Esophagus squamous epithelium (tissue), 5 donors: Measurements from ENCODE around the gene AQP1. TPM values are rescaled to one million over a fixed set of nuclear protein-coding genes. Genes with fewer than 3 reads are reported as not detected.

Experiments
- DNase-seq: peaks from one replicate; lab custom pipeline; 2025; lab: John Stamatoyannopoulos, UW
- H3K27ac ChIP-seq, 4 donors: fragments of 200-600 bp; sonication (generic); one replicate each; pipeline ENCODE4 v1.5.1; 2016 to 2019; ENCODE audit warnings: mild to moderate bottlenecking in 1 of 4
- H3K27me3 ChIP-seq, 4 donors: fragments of 200-600 bp; sonication (generic); 1 replicate in 3 of 4; 2 replicates in 1 of 4; pipeline versions ENCODE4 v1.5.1 to v1.6.0; 2017 to 2021; ENCODE audit warnings: antibody characterized with exemption in 1 of 4
- H3K36me3 ChIP-seq, 3 donors: fragments of 200-600 bp; sonication (generic); one replicate each; pipeline ENCODE4 v1.5.1; 2016 to 2019
- H3K4me1 ChIP-seq, 3 donors: fragments of 200-600 bp; sonication (generic); one replicate each; pipeline ENCODE4 v1.5.1; 2017 to 2019
- H3K4me3 ChIP-seq, 4 donors: fragments of 200-600 bp; sonication (generic); 1 replicate in 3 of 4; 2 replicates in 1 of 4; pipeline ENCODE4 v1.5.1; 2016 to 2019; ENCODE audit warnings: mild to moderate bottlenecking in 2 of 4, moderate library complexity in 1 of 4
- H3K9me3 ChIP-seq, 3 donors: fragments of 200-600 bp; sonication (generic); one replicate each; pipeline ENCODE4 v1.5.1; 2016 to 2019
- POLR2A ChIP-seq, 4 donors: fragments of 450-650 bp; IDR thresholded peaks; one replicate each; pipeline ENCODE4 v1.6.1; 2017; ENCODE audit warnings: antibody characterized with exemption in 4 of 4, mild to moderate bottlenecking in 4 of 4, moderate library complexity in 3 of 4
- WGBS, 2 donors: methylation state at CpG; one replicate each; pipeline ENCODE4 v1.1.5; 2018; 5-methylcytosine and 5-hydroxymethylcytosine counted together
- intact Hi-C: fragments of 100-400 bp; cut with DNase I; formaldehyde crosslinking; loops from one replicate; pipeline ENCODE4 v1.15.0; 2022
- total RNA-seq, 4 donors: library from RNA; depleted of rRNA; stranded (reverse); fragments of >200 nt; gene quantifications; one replicate each; pipeline ENCODE4 v1.1.0, GENCODE V29; 2016
- TF ChIP-seq, protein P1 (sequence below), 6 experiments: fragments of 450-650 bp in 4 of 6; fragments of 200-600 bp in 2 of 6; sonication (generic) in 2 of 6; IDR thresholded peaks; one replicate each; pipeline ENCODE4 v1.5.1; 2016 to 2019; ENCODE audit warnings: antibody characterized with exemption in 6 of 6, mild to moderate bottlenecking in 4 of 6, moderate library complexity in 4 of 6
- donor health status: DM: yes; HTN: yes; CAD: no.

AQP1 gene
- total RNA-seq, 4 donors from 2014 or later: 14.9 to 159 (median 44.7) TPM

DNA sequence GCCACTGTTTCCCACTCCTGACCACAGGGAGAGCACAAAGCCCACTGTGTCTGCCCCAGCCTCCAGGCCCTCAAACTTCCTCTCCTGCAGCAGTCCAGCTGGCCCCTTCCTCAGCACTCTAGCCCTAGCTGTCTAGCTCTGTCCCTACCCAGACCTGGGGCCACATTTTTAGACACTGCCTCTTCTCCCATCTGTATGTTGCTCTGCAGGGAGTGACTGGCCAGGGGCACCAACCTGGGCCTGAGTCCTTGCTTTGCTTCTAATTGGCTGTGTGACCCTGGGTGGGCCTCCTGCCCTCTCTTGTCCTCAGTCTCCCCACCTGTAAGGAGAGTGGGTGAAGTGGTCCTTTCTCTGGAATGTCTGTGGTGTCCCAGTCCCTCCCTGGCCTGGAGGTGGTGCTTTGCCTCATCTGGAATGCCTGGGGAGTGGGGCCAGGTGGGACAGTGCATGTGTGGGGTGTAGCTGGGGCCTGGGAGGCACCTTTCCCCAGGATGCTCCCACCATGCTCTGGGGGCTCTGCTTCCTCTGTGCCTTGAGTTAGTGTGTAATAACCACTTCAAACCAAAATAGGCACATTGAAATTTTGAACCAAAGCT lies 25.1 kb downstream of the AQP1 start:
- H3K27me3 ChIP-seq: peaks cover 0 to 34% (median 0%) of the 10 kb centered on the region in 4 donors
- no peaks in the 10 kb centered on the region for H3K36me3 ChIP-seq
- no peak for TF ChIP-seq POLR2A (IDR thresholded peaks at IDR 0.05)
- TF ChIP-seq, protein P1, sequence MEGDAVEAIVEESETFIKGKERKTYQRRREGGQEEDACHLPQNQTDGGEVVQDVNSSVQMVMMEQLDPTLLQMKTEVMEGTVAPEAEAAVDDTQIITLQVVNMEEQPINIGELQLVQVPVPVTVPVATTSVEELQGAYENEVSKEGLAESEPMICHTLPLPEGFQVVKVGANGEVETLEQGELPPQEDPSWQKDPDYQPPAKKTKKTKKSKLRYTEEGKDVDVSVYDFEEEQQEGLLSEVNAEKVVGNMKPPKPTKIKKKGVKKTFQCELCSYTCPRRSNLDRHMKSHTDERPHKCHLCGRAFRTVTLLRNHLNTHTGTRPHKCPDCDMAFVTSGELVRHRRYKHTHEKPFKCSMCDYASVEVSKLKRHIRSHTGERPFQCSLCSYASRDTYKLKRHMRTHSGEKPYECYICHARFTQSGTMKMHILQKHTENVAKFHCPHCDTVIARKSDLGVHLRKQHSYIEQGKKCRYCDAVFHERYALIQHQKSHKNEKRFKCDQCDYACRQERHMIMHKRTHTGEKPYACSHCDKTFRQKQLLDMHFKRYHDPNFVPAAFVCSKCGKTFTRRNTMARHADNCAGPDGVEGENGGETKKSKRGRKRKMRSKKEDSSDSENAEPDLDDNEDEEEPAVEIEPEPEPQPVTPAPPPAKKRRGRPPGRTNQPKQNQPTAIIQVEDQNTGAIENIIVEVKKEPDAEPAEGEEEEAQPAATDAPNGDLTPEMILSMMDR (IDR thresholded peaks at IDR 0.05): no peak
- H3K4me3 ChIP-seq: no peak overlapping the region
- no peaks in the 10 kb centered on the region for H3K9me3 ChIP-seq
- intact Hi-C loops: no loop called here
- DNase-seq: no peak
- no peak overlapping the region for H3K27ac ChIP-seq
- peaks cover 0 to 17% (median 4%) of the 10 kb centered on the region in 3 donors for H3K4me1 ChIP-seq

DNA sequence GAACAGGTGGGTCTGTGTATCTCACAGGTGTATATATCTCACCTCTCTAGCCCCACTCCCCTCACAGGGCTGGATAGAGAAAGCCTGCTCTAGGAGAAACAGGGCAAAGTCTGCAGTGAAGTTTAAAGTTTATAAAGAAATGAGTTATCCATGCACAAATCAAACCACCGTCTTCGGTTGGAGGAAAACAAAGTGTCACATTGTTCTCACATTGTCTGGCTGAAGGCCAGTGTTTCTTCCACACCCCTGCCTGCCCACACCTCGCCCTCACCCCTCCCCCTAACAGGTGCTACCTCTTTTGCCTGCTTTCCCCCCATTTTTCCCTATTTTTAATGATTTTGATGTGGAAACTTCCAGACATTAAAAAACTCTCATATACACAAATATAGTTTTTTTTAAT lies 25.8 kb downstream of the AQP1 start:
- 39 to 41% methylated on average over 3 of the region's 3 CpGs for WGBS, 2 donors
- no peak overlapping the region for H3K27ac ChIP-seq
- H3K4me1 ChIP-seq: peaks cover 0 to 11% (median 4%) of the 10 kb centered on the region in 3 donors
- H3K27me3 ChIP-seq: peaks cover 0 to 41% (median 0%) of the 10 kb centered on the region in 4 donors
- no peaks in the 10 kb centered on the region for H3K9me3 ChIP-seq
- H3K36me3 ChIP-seq: no peaks in the 10 kb centered on the region
- no peak overlapping the region for H3K4me3 ChIP-seq
- no peak for DNase-seq
- no peak for TF ChIP-seq POLR2A (IDR thresholded peaks at IDR 0.05)
- TF ChIP-seq, protein P1 (IDR thresholded peaks at IDR 0.05): no peak
- intact Hi-C loops: no loop called here

DNA sequence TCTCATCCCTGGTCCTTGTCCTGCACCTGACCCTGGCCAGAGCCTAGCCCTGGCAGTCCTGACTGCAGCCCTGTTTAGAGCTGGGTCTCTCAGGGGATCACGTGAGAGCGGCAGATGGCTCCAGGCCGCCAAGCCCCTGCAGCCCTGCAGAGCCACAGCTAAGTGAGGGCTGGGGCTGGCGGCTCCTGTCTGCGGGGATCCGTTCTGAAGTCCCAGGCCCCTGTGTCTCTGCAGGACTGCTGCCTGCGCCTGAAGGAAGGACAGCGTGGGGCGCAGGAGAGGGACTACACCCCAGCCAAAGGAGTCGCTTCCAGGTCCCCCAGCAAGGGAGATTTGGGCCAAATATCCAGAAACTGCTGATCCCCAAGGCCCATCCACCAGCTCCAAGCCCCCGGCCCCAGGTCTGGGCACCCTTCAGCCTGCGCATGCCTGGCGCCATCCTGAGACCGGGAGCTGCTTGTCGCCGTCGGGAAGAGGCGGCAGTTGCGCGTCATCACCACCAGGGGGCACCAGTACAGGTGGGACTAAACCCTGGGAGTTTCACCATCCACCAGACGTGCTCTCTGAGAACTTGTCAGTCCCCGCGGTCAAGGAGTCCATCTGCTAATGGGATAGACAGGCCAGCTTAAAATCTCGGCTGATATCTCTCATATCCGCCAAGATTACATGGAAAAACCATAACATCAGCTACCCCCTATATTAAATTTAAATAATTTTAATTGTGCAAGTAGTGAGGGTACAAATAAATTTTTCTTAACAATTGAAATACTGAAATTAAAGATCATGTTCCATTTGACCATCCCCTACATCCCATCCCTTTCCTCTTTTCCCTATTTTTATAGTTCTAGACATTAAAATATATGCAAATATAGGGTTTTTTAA lies 27.0 kb downstream of the AQP1 start:
- peaks cover 0 to 50% (median 0%) of the 10 kb centered on the region in 4 donors for H3K27me3 ChIP-seq
- intact Hi-C loops: no loop called here
- 2 to 16% methylated on average over 12 of the region's 25 CpGs for WGBS, 2 donors
- H3K4me1 ChIP-seq: peaks cover 0 to 6% (median 4%) of the 10 kb centered on the region in 3 donors
- TF ChIP-seq, protein P1 (IDR thresholded peaks at IDR 0.05): peak; percentile 64 to 98 (median 88)
- no peak for TF ChIP-seq POLR2A (IDR thresholded peaks at IDR 0.05)
- no peak for DNase-seq
- no peaks in the 10 kb centered on the region for H3K36me3 ChIP-seq
- peak overlapping the region in 1 of 4 donors; percentile 44 for H3K4me3 ChIP-seq
- no peak overlapping the region for H3K27ac ChIP-seq
- no peaks in the 10 kb centered on the region for H3K9me3 ChIP-seq

DNA sequence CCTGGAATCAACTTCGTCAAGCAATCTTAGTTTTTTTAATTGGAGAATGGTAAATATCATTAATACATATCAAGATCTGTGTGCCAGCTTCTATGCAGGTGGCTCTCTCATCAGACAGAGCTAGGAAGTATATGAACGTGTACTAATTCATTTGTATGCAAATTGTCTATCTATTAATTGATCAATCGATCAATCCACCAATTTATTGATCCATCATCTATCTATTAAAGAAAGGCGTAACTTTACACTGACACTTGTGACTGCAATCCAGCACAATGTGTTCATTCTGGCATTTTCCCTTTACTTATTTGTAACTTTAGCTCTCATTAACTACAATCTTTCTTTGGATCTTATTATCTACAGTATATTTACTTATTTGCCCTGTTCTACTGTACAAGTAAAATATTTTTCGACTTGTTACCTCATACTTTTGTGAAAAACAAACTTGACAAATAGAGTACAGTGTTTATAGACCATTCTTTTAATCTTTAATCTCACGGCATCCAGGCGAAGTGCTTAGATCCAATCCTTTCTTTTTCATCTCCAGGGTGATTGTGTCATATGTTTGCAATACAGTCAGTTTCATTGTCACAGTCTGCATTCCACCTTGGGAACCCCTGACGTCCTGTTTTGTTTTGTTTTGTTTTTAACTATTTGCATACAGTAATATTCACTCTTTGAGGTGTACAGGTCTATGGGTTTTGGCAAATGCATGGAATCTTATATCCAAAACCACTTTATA lies 30.1 kb downstream of the AQP1 start:
- 40 to 47% methylated on average over 8 of the region's 8 CpGs for WGBS, 2 donors

More for the DNA sequence above, 30.1 kb downstream of the AQP1 start:
- Histone ChIP-seq H3K4me1 (peaks cover 0 to 6% (median 4%) of the 10 kb centered on the region in 3 donors), H3K36me3 (no peaks in the 10 kb centered on the region), H3K4me3 (no peak overlapping the region), H3K27me3 (peaks cover 0 to 64% (median 0%) of the 10 kb centered on the region in 4 donors), H3K9me3 (peaks cover 0 to 8% (median 0%) of the 10 kb centered on the region in 3 donors), H3K27ac (no peak overlapping the region)
- TF ChIP-seq POLR2A (IDR thresholded peaks at IDR 0.05): no peak
- TF ChIP-seq, protein P1 (IDR thresholded peaks at IDR 0.05): no peak
- intact Hi-C loops: no loop called here
- DNase-seq: no peak
